ENCODE measurements around the gene SLAIN1. TPM values are rescaled to one million over a fixed set of nuclear protein-coding genes. Genes with fewer than 3 reads are reported as not detected.

Gene SLAIN1
- total RNA-seq, 4 donors from 2014 or later: 1.1 to 3.8 (median 1.7) TPM

GRCh38 chr13:77760893-77761292 is 63.4 kb downstream of the SLAIN1 start:
- no peak overlapping the region for H3K4me3 ChIP-seq
- WGBS, 2 donors (ENCODE audit: low coverage in 1 of 2): 75 to 92% methylated on average over 1 to 8 of the region's 8 CpGs
- intact Hi-C loops (cut with DNase I; ENCODE audit: low total_unique reads) (no loop called here), in situ Hi-C loops (cut with MboI; ENCODE audit: low pct_ligation_motif_present in 1 of 4, low pct_unique_long_range_greater_than_20kb in 1 of 4, low sequenced_read_pairs in 3 of 4) (no loop called here)
- no peak for DNase-seq
- TF ChIP-seq POLR2AphosphoS5 (IDR thresholded peaks at IDR 0.05) (no peak), POLR2A (IDR thresholded peaks at IDR 0.05) (no peak), EP300 (IDR thresholded peaks at IDR 0.05; ENCODE audit: low read depth) (no peak), CTCF (IDR thresholded peaks at IDR 0.05) (no peak)
- H3K4me1 ChIP-seq: no peaks in the 10 kb centered on the region
- H3K9me3 ChIP-seq: no peaks in the 10 kb centered on the region
- H3K27ac ChIP-seq: no peak overlapping the region
- H3K36me3 ChIP-seq: no peaks in the 10 kb centered on the region
- H3K27me3 ChIP-seq: no peaks in the 10 kb centered on the region

GRCh38 chr13:77767413-77767812 is 69.9 kb downstream of the SLAIN1 start:
- in situ Hi-C loops (cut with MboI; ENCODE audit: low pct_ligation_motif_present in 1 of 4, low pct_unique_long_range_greater_than_20kb in 1 of 4, low sequenced_read_pairs in 3 of 4) (no loop called here), intact Hi-C loops (cut with DNase I; ENCODE audit: low total_unique reads) (no loop called here)
- no peak for TF ChIP-seq EP300 (IDR thresholded peaks at IDR 0.05; ENCODE audit: low read depth)
- TF ChIP-seq POLR2A (IDR thresholded peaks at IDR 0.05): no peak
- TF ChIP-seq CTCF (IDR thresholded peaks at IDR 0.05): no peak
- TF ChIP-seq POLR2AphosphoS5 (IDR thresholded peaks at IDR 0.05): no peak

GRCh38 chr13:77774181-77774580 is 76.7 kb downstream of the SLAIN1 start:
- DNase-seq: no peak
- Histone ChIP-seq H3K27ac (no peak overlapping the region), H3K36me3 (no peaks in the 10 kb centered on the region), H3K4me1 (no peaks in the 10 kb centered on the region), H3K9me3 (no peaks in the 10 kb centered on the region), H3K27me3 (no peaks in the 10 kb centered on the region), H3K4me3 (no peak overlapping the region)
- in situ Hi-C loops (cut with MboI; ENCODE audit: low pct_ligation_motif_present in 1 of 4, low pct_unique_long_range_greater_than_20kb in 1 of 4, low sequenced_read_pairs in 3 of 4): loop anchor here in 2 of 4 donors (5.0 to 10.0 kb wide), 2 partner anchors 348 to 351 kb away; no protein-coding TSS in a partner anchor
- intact Hi-C loops (cut with DNase I; ENCODE audit: low total_unique reads): no loop called here
- 38% methylated on average over 1 of the region's 1 CpG; no CpG with 5 or more reads in 1 of the 2 donors for WGBS, 2 donors (ENCODE audit: low coverage in 1 of 2)
- no peak for TF ChIP-seq EP300 (IDR thresholded peaks at IDR 0.05; ENCODE audit: low read depth)
- TF ChIP-seq POLR2AphosphoS5 (IDR thresholded peaks at IDR 0.05): no peak
- TF ChIP-seq CTCF (IDR thresholded peaks at IDR 0.05): no peak
- no peak for TF ChIP-seq POLR2A (IDR thresholded peaks at IDR 0.05)

More at GRCh38 chr13:77767413-77767812, 69.9 kb downstream of the SLAIN1 start:
- 51 to 55% methylated on average over 4 to 5 of the region's 5 CpGs for WGBS, 2 donors (ENCODE audit: low coverage in 1 of 2)
- Histone ChIP-seq H3K36me3 (no peaks in the 10 kb centered on the region), H3K4me1 (no peaks in the 10 kb centered on the region), H3K9me3 (no peaks in the 10 kb centered on the region), H3K27me3 (no peaks in the 10 kb centered on the region), H3K4me3 (no peak overlapping the region), H3K27ac (no peak overlapping the region)
- no peak for DNase-seq

DNA sequence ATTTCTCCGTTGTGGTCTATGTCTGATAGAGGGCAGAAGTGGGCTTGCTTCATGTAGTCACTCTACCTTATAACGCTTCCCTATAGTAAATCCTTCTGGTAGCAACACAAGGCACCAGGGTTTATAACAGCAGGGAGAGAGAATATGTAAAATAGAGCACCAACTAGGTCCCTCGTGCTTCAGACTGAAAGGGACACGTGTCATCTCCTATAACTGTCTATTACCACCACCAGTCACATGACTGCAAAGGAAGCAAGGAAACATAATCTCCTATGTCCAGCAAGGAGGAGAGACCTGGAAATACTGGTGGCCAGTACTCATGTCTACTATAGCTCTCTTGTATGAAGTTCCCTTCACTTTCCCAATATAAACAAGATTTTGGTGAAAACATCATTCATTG is 79.2 kb downstream of the SLAIN1 start:
- H3K4me1 ChIP-seq: peaks cover 0 to 5% (median 4%) of the 10 kb centered on the region in 4 donors
- no peaks in the 10 kb centered on the region for H3K36me3 ChIP-seq
- 47 to 48% methylated on average over 4 of the region's 4 CpGs for WGBS, 2 donors (ENCODE audit: low coverage in 1 of 2)
- H3K4me3 ChIP-seq: no peak overlapping the region
- H3K27ac ChIP-seq: no peak overlapping the region
- no peaks in the 10 kb centered on the region for H3K27me3 ChIP-seq
- intact Hi-C loops (cut with DNase I; ENCODE audit: low total_unique reads): no loop called here
- in situ Hi-C loops (cut with MboI; ENCODE audit: low pct_ligation_motif_present in 1 of 4, low pct_unique_long_range_greater_than_20kb in 1 of 4, low sequenced_read_pairs in 3 of 4): loop anchor here in 1 of 4 donors (10.0 kb wide), 1 partner anchor 348 kb away; no protein-coding TSS in a partner anchor
- TF ChIP-seq EP300 (IDR thresholded peaks at IDR 0.05; ENCODE audit: low read depth): no peak
- TF ChIP-seq POLR2AphosphoS5 (IDR thresholded peaks at IDR 0.05): no peak
- TF ChIP-seq CTCF (IDR thresholded peaks at IDR 0.05): no peak
- no peak for TF ChIP-seq POLR2A (IDR thresholded peaks at IDR 0.05)
- DNase-seq: no peak
- no peaks in the 10 kb centered on the region for H3K9me3 ChIP-seq

All from transverse colon (tissue), 4 donors.